Muscle of leg (tissue), 11 donors: Measurements from ENCODE around the gene PKN2. TPM values are rescaled to one million over a fixed set of nuclear protein-coding genes. Genes with fewer than 3 reads are reported as not detected.

ENCODE experiments used
- DNase-seq: peaks from one replicate; pipeline ENCODE4 v3.0.0; 2013
- H3K27ac ChIP-seq: one replicate; pipeline ENCODE4 v1.5.1; 2013; ENCODE audit warnings: mild to moderate bottlenecking, low read length, control low read depth
- H3K27me3 ChIP-seq: one replicate; pipeline ENCODE4 v1.6.1; 2013; ENCODE audit warnings: low read length; ENCODE audit not compliant: control insufficient read depth, insufficient read depth
- H3K36me3 ChIP-seq: one replicate; pipeline ENCODE4 v1.6.1; 2013; ENCODE audit warnings: low read length; ENCODE audit not compliant: control insufficient read depth, insufficient read depth
- H3K4me1 ChIP-seq: one replicate; pipeline ENCODE4 v1.6.1; 2013; ENCODE audit warnings: low read length; ENCODE audit not compliant: control insufficient read depth, insufficient read depth
- H3K4me3 ChIP-seq: one replicate; pipeline ENCODE4 v1.5.1; 2013; ENCODE audit warnings: low read length, control low read depth
- H3K9me3 ChIP-seq: replicated peaks from 2 replicates; pipeline ENCODE4 v1.6.1; 2013; ENCODE audit warnings: low read depth, low read length; ENCODE audit not compliant: control insufficient read depth
- WGBS: methylation state at CpG from one replicate; pipeline ENCODE4 v1.1.5; 2013; ENCODE audit warnings: missing lambda C conversion rate; ENCODE audit not compliant: insufficient coverage; 5-methylcytosine and 5-hydroxymethylcytosine counted together
- polyA plus RNA-seq, 8 donors: library from polyadenylated mRNA; unstranded; fragments of 120-200 nt; gene quantifications; one replicate each; pipeline versions ENCODE4 v1.2.1 to v1.2.3, GENCODE V29; 2013; ENCODE audit warnings: inconsistent platforms in 1 of 8, low replicate concordance in 1 of 8; ENCODE audit not compliant: insufficient read length in 8 of 8, insufficient read depth in 1 of 8
- total RNA-seq: library from RNA; stranded (reverse); fragments of 120-200 nt; gene quantifications from one replicate; pipeline ENCODE4 v1.2.4, GENCODE V29; 2013

PKN2 gene
- total and polyA plus RNA-seq, 9 donors: 25.9 to 39.7 (median 29.0) TPM

- no peak overlapping the region for H3K4me3 ChIP-seq
- DNase-seq: peak; percentile 38
- H3K36me3 ChIP-seq: peaks cover 1% of the 10 kb centered on the region
- no peak overlapping the region for H3K27ac ChIP-seq
- no peaks in the 10 kb centered on the region for H3K27me3 ChIP-seq
- no peaks in the 10 kb centered on the region for H3K9me3 ChIP-seq
- WGBS: 73% methylated on average over 2 of the region's 6 CpGs
- H3K4me1 ChIP-seq: no peaks in the 10 kb centered on the region
Observed at GRCh38 chr1:88742531-88742930, 58.5 kb downstream of the PKN2 start.

- H3K4me3 ChIP-seq: no peak overlapping the region
- H3K9me3 ChIP-seq: no peaks in the 10 kb centered on the region
- H3K36me3 ChIP-seq: no peaks in the 10 kb centered on the region
- no peaks in the 10 kb centered on the region for H3K4me1 ChIP-seq
- no peak for DNase-seq
- no peak overlapping the region for H3K27ac ChIP-seq
- WGBS: 80% methylated on average over 1 of the region's 3 CpGs
- H3K27me3 ChIP-seq: no peaks in the 10 kb centered on the region
Observed at GRCh38 chr1:88744142-88744541, 60.1 kb downstream of the PKN2 start.

- H3K27me3 ChIP-seq: no peaks in the 10 kb centered on the region
Observed at GRCh38 chr1:88746916-88747315, 62.8 kb downstream of the PKN2 start.

GRCh38 chr1:88751714-88752113, 67.6 kb downstream of the PKN2 start:
- Histone ChIP-seq H3K4me1 (no peaks in the 10 kb centered on the region), H3K36me3 (peaks cover 4% of the 10 kb centered on the region), H3K27ac (no peak overlapping the region), H3K4me3 (no peak overlapping the region), H3K9me3 (no peaks in the 10 kb centered on the region), H3K27me3 (no peaks in the 10 kb centered on the region)
- no CpG with 5 or more reads among the region's 4 CpGs for WGBS
- DNase-seq: no peak

More at GRCh38 chr1:88746916-88747315, 62.8 kb downstream of the PKN2 start:
- H3K36me3 ChIP-seq: no peaks in the 10 kb centered on the region
- H3K4me1 ChIP-seq: no peaks in the 10 kb centered on the region
- DNase-seq: no peak
- no peaks in the 10 kb centered on the region for H3K9me3 ChIP-seq
- no peak overlapping the region for H3K27ac ChIP-seq
- no peak overlapping the region for H3K4me3 ChIP-seq
- WGBS: 100% methylated on average over 1 of the region's 2 CpGs

GRCh38 chr1:88753506-88753905, 69.4 kb downstream of the PKN2 start:
- Histone ChIP-seq H3K27me3 (no peaks in the 10 kb centered on the region), H3K27ac (no peak overlapping the region), H3K36me3 (peaks cover 4% of the 10 kb centered on the region), H3K4me1 (no peaks in the 10 kb centered on the region), H3K4me3 (no peak overlapping the region), H3K9me3 (no peaks in the 10 kb centered on the region)
- no peak for DNase-seq
- WGBS: no CpG with 5 or more reads among the region's 6 CpGs

GRCh38 chr1:88763649-88764406, 79.8 kb downstream of the PKN2 start:
- no peak for DNase-seq
- 83% methylated on average over 1 of the region's 1 CpG for WGBS
- no peaks in the 10 kb centered on the region for H3K4me1 ChIP-seq
- H3K36me3 ChIP-seq: peaks cover 5% of the 10 kb centered on the region
- no peaks in the 10 kb centered on the region for H3K9me3 ChIP-seq
- no peaks in the 10 kb centered on the region for H3K27me3 ChIP-seq
- H3K27ac ChIP-seq: no peak overlapping the region
- H3K4me3 ChIP-seq: no peak overlapping the region

- H3K27me3 ChIP-seq: no peaks in the 10 kb centered on the region
- peaks cover 8% of the 10 kb centered on the region for H3K36me3 ChIP-seq
- no peaks in the 10 kb centered on the region for H3K4me1 ChIP-seq
- no peak overlapping the region for H3K4me3 ChIP-seq
- no peak for DNase-seq
- H3K27ac ChIP-seq: no peak overlapping the region
- H3K9me3 ChIP-seq: no peaks in the 10 kb centered on the region
Observed at GRCh38 chr1:88768187-88768586, 84.1 kb downstream of the PKN2 start.

- no peak for DNase-seq
- WGBS: 72% methylated on average over 2 of the region's 5 CpGs
- Histone ChIP-seq H3K36me3 (peaks cover 14% of the 10 kb centered on the region), H3K4me1 (no peaks in the 10 kb centered on the region), H3K9me3 (no peaks in the 10 kb centered on the region), H3K27ac (no peak overlapping the region), H3K4me3 (no peak overlapping the region), H3K27me3 (no peaks in the 10 kb centered on the region)
Observed at GRCh38 chr1:88768816-88769215, 84.7 kb downstream of the PKN2 start.

GRCh38 chr1:88773540-88774150, 89.6 kb downstream of the PKN2 start:
- Histone ChIP-seq H3K36me3 (peaks cover 31% of the 10 kb centered on the region), H3K9me3 (no peaks in the 10 kb centered on the region), H3K4me1 (no peaks in the 10 kb centered on the region), H3K27ac (no peak overlapping the region), H3K27me3 (no peaks in the 10 kb centered on the region), H3K4me3 (no peak overlapping the region)
- WGBS: no CpG with 5 or more reads among the region's 3 CpGs
- DNase-seq: no peak

GRCh38 chr1:88774151-88774556, 90.1 kb downstream of the PKN2 start:
- Histone ChIP-seq H3K9me3 (no peaks in the 10 kb centered on the region), H3K36me3 (peaks cover 29% of the 10 kb centered on the region), H3K4me1 (no peaks in the 10 kb centered on the region), H3K27ac (no peak overlapping the region), H3K4me3 (no peak overlapping the region), H3K27me3 (no peaks in the 10 kb centered on the region)
- no peak for DNase-seq
- WGBS: no CpG with 5 or more reads among the region's 1 CpG
